Activated naive CD4-positive, alpha-beta T cell treated with anti-CD3 and anti-CD28 coated beads, Interleukin-2, amount 50 U/mL, for 72 hours (primary cell): ENCODE measurements around the gene DESI2. TPM values are rescaled to one million over a fixed set of nuclear protein-coding genes. Genes with fewer than 3 reads are reported as not detected.
"Not testable (repeated sequence)": the region's sequence is repeated elsewhere in the genome, so short reads cannot be mapped to it uniquely, and the experiment has no call there.

Source experiments
- ATAC-seq, 2 donors: fragments of 150-1000 bp; cut with Tn5 transposase; 2 replicates each; pipeline ENCODE4 v1.10.0; 2021; ENCODE audit warnings: mild to moderate bottlenecking in 2 of 2, moderate library complexity in 2 of 2
- DNase-seq, 2 donors: peaks; one replicate each; pipeline ENCODE4 v3.0.0; 2021 to 2022; ENCODE audit warnings: low spot score in 2 of 2
- H3K27ac Mint-ChIP-seq, 2 donors: one replicate each; pipeline ENCODE4 v1.8.0; 2022; ENCODE audit warnings: mild to moderate bottlenecking in 2 of 2, mixed read lengths in 2 of 2
- H3K36me3 Mint-ChIP-seq, 2 donors: one replicate each; pipeline ENCODE4 v1.8.0; 2022; ENCODE audit warnings: mixed read lengths in 2 of 2
- H3K9me3 Mint-ChIP-seq, 2 donors: one replicate each; pipeline ENCODE4 v1.8.0; 2022; ENCODE audit warnings: mixed read lengths in 2 of 2
- total RNA-seq, 2 donors: library from RNA; stranded (reverse); gene quantifications; one replicate each; pipeline ENCODE4 v1.2.3, GENCODE V29; 2022

Gene DESI2
- total RNA-seq, 2 donors from 2014 or later, result 28.1 to 47.5 TPM

GRCh38 chr1:244647819-244648218, 5.1 kb upstream of the DESI2 start:
- Mint-ChIP-seq H3K9me3 (peaks cover 7% of the 10 kb centered on the region in 2 donors), H3K36me3 (peaks cover 9 to 10% of the 10 kb centered on the region in 2 donors)
- no peak for ATAC-seq

DNA sequence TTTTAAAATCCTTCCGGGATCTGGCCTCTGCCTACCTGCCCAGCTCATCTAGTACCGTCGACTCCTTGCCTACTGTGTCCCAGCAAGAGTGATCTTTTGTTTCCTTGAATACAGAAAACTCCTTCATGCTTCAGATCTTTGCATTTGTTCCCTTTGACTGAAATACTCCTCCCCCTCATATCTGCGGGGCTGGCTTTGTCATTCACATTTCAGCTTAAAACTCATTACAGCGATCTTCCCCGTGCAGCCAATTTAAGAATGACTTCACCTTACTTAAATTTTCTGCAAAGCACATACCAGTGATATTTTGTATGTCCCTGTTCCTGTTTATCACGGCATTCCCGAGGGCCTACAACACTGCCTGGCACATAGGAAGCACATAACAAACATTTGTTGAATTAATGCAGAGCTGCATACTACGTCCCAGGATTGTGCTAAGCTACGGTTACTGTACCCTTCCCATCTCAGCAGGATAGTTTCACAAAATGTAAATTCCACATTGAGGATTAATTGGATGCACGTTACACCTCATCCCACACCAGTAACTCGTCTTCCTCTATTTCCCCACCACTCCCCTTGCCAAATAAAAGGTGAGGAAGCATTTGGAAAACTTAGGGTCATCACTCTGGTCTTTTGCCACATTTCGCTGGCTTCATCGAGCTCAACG, 837 bp upstream of the DESI2 start:
- Mint-ChIP-seq H3K9me3 (peaks cover 7% of the 10 kb centered on the region in 2 donors), H3K27ac (peak overlapping the region; percentile 84 to 87), H3K36me3 (peaks cover 13 to 14% of the 10 kb centered on the region in 2 donors)
- DNase-seq, result no peak
- ATAC-seq, result no peak

More at GRCh38 chr1:244647819-244648218, 5.1 kb upstream of the DESI2 start:
- no peak overlapping the region for H3K27ac Mint-ChIP-seq
- DNase-seq, result no peak

DNA sequence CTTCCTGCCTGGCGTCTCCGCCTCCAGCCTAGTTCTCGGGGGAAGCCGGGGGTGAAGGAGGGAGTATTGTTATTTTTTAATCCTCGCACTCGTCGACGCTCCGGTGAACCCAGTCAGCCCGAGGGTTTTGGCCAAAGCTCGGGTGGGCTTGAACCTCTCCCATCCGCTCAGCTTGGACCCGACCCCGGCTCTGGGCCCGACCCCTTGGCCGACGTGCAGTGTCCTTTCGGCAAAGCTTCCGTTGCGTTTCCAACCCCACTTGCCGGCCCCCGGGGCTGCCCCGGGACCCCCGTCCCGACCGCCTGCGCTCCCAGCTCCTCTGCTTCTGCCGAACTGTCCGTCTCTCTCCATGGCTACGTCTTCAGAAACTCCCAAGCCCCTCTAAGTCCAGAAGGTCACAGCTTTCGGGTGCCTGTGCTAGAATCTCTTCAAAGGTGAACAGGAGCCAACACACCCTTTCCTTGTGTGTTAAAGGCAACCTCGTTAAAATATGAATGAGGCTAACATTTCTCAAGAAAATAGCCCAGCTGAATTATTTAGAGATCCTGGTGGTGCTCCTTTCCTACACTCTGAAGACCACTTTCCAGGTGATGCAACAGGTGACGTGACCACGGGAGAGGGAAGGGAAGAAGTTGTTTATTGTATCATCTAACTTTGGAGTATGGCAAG, 647 bp downstream of the DESI2 start:
- Mint-ChIP-seq H3K27ac (no peak overlapping the region), H3K9me3 (peaks cover 7% of the 10 kb centered on the region in 2 donors), H3K36me3 (peaks cover 18 to 20% of the 10 kb centered on the region in 2 donors)
- DNase-seq (no peak), ATAC-seq (no peak)

- Mint-ChIP-seq H3K27ac (no peak overlapping the region), H3K9me3 (peaks cover 7% of the 10 kb centered on the region in 2 donors), H3K36me3 (peaks cover 23% of the 10 kb centered on the region in 2 donors)
- ATAC-seq, result no peak
- no peak for DNase-seq
Observed at GRCh38 chr1:244654108-244655038, 1.4 kb downstream of the DESI2 start.

DNA sequence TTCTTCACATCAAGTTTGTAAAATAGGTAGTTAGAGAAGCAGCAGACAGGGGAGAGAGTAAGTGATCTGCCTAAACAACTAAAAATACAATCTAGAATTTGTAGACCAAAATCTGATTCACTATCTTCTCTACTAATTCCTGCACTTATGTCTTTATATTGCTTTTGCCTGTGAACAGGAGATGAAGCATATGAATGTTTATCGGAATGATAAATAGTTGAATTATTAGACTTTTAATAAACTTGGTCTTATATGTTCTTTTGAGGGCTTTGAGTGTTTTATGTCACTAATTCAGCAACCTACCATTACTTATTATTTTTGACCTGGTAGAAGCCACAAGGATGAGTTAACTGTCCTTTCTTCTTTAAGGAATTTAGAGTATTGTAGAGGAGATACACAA, 2.3 kb downstream of the DESI2 start:
- ATAC-seq, result no peak
- no peak overlapping the region for H3K27ac Mint-ChIP-seq
- DNase-seq, result no peak
- peaks cover 25 to 27% of the 10 kb centered on the region in 2 donors for H3K36me3 Mint-ChIP-seq
- H3K9me3 Mint-ChIP-seq, result peaks cover 7% of the 10 kb centered on the region in 2 donors

GRCh38 chr1:244657421-244657820, 4.5 kb downstream of the DESI2 start:
- Mint-ChIP-seq H3K36me3 (peaks cover 17 to 19% of the 10 kb centered on the region in 2 donors), H3K9me3 (peaks cover 0 to under 1% of the 10 kb centered on the region in 2 donors), H3K27ac (peak overlapping the region in 1 of 2 donors; percentile 4)
- ATAC-seq (no peak), DNase-seq (no peak)

GRCh38 chr1:244659694-244660093, 6.8 kb downstream of the DESI2 start:
- no peak overlapping the region for H3K27ac Mint-ChIP-seq
- H3K36me3 Mint-ChIP-seq, result peaks cover 15 to 18% of the 10 kb centered on the region in 2 donors
- no peaks in the 10 kb centered on the region for H3K9me3 Mint-ChIP-seq
- DNase-seq, result no peak
- no peak for ATAC-seq

- no peaks in the 10 kb centered on the region for H3K9me3 Mint-ChIP-seq
- DNase-seq (no peak), ATAC-seq (no peak)
- H3K36me3 Mint-ChIP-seq, result peaks cover 15 to 18% of the 10 kb centered on the region in 2 donors
- H3K27ac Mint-ChIP-seq, result no peak overlapping the region
Observed at GRCh38 chr1:244660595-244660994, 7.7 kb downstream of the DESI2 start.

DNA sequence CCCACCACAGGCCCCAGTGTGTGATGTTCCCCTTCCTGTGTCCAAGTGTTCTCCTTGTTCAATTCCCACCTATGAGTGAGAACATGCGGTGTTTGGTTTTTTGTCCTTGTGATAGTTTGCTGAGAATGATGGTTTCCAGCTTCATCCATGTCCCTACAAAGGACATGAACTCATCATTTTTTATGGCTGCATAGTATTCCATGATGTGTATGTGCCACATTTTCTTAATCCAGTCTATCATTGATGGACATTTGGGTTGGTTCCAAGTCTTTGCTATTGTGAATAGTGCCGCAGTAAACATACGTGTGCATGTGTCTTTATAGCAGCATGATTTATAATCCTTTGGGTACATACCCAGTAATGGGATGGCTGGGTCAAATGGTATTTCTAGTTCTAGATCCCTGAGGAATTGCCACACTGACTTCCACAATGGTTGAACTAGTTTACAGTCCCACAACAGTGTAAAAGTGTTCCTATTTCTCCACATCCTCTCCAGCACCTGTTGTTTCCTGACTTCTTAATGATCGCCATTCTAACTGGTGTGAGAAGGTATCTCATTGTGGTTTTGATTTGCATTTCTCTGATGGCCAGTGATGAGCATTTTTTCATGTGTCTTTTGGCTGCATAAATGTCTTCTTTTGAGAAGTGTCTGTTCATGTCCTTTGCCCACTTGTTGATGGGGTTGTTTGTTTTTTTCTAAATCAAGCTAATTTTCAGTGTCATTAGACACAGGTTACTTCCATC, 8.8 kb downstream of the DESI2 start:
- ATAC-seq, H3K27ac Mint-ChIP-seq, H3K9me3 Mint-ChIP-seq, DNase-seq: not testable (repeated sequence)
- peaks cover 14 to 18% of the 10 kb centered on the region in 2 donors for H3K36me3 Mint-ChIP-seq

DNA sequence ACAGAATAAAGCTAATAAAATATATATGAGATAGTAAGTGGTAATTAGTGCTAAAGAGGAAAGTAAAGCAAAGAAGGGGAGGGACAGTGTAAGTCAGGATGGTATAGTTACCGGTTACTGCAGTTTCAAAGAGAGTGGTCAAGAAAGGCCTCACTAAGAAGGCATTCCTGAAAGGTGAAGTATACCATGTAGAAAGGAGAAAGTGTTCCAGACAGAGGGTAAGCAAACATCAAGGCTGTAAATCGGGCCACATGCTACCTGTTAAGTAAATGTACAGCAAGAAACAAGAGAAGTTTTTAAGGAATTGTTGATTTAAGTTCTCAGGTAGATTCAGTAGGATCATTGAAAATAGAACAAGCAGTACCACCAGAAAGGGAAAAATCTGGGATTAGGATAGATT, 9.7 kb downstream of the DESI2 start:
- Mint-ChIP-seq H3K27ac (no peak overlapping the region), H3K9me3 (no peaks in the 10 kb centered on the region), H3K36me3 (peaks cover 6 to 9% of the 10 kb centered on the region in 2 donors)
- no peak for ATAC-seq
- DNase-seq, result no peak

DNA sequence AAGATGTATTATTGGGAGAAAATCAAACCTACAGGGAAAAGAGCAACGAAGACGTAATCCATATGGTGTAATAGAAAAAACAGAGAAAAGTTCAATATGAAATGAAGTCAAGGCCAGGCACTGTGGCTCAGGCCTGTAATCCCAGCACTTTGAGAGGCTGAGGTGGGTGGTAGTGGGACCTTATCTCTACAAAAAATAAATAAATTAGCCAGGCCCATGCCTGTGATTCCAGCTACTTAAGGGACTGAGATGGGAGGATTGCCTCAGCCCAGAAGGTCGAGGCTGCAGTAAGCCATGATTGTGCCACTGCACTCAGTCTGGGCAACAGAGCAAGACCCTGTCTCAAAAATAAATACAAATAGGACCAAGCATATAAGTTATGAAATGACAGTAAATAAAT, 11.4 kb downstream of the DESI2 start:
- H3K27ac Mint-ChIP-seq, result no peak overlapping the region

DNA sequence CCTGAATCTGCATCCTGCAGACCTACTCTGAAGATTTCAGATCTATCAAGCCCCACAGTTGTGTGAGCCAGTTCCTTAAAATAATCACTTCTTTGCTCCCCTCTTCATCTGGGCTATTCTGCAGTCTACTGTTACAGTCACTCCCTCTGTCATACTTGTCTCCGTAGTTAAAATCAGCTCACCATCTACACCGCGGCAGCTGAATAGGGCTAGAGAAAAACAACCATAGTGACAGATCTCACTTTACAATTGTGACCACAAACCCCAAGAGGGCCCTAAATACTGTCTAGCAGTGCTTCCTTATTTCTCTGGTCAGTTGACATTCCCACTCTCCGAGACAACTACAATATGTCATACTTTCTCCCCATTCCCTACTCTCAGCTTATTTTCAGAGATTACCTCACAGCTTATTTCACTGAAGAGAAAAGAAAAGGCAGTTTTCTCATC, 12.9 kb downstream of the DESI2 start:
- no peaks in the 10 kb centered on the region for H3K9me3 Mint-ChIP-seq
- no peak overlapping the region for H3K27ac Mint-ChIP-seq
- ATAC-seq (peak; percentile 16 to 37), DNase-seq (no peak)
- H3K36me3 Mint-ChIP-seq, result peaks cover 0 to 5% of the 10 kb centered on the region in 2 donors

More for the DNA sequence above, 11.4 kb downstream of the DESI2 start:
- Mint-ChIP-seq H3K9me3 (no peaks in the 10 kb centered on the region), H3K36me3 (peaks cover 3 to 4% of the 10 kb centered on the region in 2 donors)
- ATAC-seq (no peak), DNase-seq (no peak)

- H3K27ac Mint-ChIP-seq, ATAC-seq, H3K9me3 Mint-ChIP-seq, DNase-seq: not testable (repeated sequence)
- peaks cover 5 to 14% of the 10 kb centered on the region in 2 donors for H3K36me3 Mint-ChIP-seq
Observed at GRCh38 chr1:244666672-244667418, 13.9 kb downstream of the DESI2 start.

DNA sequence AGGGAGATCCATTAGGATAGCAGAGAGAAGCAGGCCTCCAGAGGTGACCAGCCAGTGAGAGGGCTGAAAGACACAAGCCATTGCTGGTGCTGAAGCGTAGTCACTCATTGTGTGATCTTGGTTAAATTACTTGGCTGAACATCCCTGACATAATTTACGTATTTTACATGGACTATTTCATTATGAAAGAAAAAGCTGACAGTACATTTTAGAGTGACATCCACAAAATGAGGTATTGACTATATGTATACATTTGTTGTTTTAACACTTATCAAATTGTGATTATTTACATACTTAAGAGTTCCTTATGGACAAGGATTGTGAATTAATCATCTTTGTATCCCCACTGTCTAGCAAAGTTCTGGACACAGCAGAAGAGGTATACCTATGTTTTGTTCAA, 14.9 kb downstream of the DESI2 start:
- ATAC-seq, result no peak
- Mint-ChIP-seq H3K36me3 (peaks cover 5 to 14% of the 10 kb centered on the region in 2 donors), H3K27ac (no peak overlapping the region), H3K9me3 (no peaks in the 10 kb centered on the region)
- no peak for DNase-seq

GRCh38 chr1:244672946-244673682, 20.2 kb downstream of the DESI2 start:
- Mint-ChIP-seq H3K36me3 (peaks cover 5 to 22% of the 10 kb centered on the region in 2 donors), H3K27ac (no peak overlapping the region), H3K9me3 (no peaks in the 10 kb centered on the region)
- DNase-seq (no peak), ATAC-seq (no peak)
